ENCODE results near the gene ANTXR2. TPM values are rescaled to one million over a fixed set of nuclear protein-coding genes. Genes with fewer than 3 reads are reported as not detected.
"Not testable (repeated sequence)": the region's sequence is repeated elsewhere in the genome, so short reads cannot be mapped to it uniquely, and the experiment has no call there.

ANTXR2 gene
- total RNA-seq (2014; rRNA removed; shearing (Covaris generic)): 2.3 and 4.4 TPM in 2 replicates
- polyA plus RNA-seq (2015; cell fraction: cytosol; rRNA removed): 3.9 and 4.8 TPM in 2 replicates
- polyA plus RNA-seq (2015; cell fraction: nucleus; rRNA removed): 2.2 and 4.0 TPM in 2 replicates

DNA sequence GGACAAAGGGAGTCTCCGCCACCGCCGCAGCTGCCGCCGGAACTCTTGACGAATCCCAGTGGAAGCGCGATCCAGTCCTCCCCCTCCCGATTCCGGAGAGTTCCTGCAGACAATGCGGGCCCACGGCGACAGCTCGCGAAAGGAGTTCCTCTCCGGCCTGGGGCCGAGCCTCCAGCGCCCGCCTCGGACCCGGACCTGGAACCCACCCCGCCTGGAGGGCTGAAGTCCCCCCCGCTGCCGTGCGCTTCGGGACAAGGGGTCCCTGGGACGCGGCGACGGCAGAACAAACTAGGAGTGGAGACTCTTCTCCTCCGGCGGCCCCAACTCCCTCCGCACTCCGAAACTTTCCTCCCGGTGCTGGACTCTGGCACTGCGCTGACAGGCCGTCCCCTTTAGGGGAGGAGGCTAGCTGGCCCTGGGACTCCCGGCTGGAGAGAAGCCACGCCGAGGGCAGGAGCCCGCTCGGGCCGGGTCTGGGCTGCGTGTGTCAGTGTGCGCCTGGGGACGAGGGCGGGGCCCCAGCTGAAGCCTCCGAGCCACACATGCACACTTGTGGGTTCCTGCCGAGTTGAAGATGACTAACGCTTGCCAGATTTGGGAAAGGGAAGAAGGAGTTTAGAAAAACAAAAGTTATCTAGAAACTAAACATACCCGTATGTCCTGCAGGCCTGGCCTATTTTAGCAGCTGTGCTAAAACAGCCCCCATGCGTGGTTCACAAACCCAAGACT, at the start of gene ANTXR2:
Gene ANTXR2, minus strand, starts transcription at position 486 of the 729 bp plus-strand sequence. CDS start 669 bp downstream, outside the sequence.
- in situ Hi-C loops (cut with HindIII; ENCODE audit: low pct_unique_long_range_greater_than_20kb, low sequenced_read_pairs): no loop called here
- peak; percentile 65 for DNase-seq (ENCODE audit: low read depth, low spot score)

DNA sequence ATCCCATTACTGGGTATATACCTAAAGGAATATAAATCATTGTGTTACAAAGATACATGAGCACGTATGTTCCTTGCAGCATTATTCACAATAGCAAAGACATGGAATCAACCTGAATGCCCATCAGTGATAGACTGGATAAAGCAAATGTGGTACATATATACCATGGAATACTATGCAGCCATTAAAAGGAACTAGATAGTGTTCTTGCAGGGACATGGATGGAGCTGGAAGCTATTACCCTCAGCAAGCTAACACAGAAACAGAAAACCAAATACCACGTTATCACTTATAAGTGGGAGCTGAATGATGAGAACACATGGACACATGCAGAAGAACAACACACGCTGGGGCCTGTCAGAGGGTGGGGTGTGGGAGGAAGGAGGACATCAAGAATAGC, 48.8 kb upstream of the ANTXR2 start:
- DNase-seq (ENCODE audit: low read depth, low spot score); in situ Hi-C loops (cut with HindIII; ENCODE audit: low pct_unique_long_range_greater_than_20kb, low sequenced_read_pairs): not testable (repeated sequence)

DNA sequence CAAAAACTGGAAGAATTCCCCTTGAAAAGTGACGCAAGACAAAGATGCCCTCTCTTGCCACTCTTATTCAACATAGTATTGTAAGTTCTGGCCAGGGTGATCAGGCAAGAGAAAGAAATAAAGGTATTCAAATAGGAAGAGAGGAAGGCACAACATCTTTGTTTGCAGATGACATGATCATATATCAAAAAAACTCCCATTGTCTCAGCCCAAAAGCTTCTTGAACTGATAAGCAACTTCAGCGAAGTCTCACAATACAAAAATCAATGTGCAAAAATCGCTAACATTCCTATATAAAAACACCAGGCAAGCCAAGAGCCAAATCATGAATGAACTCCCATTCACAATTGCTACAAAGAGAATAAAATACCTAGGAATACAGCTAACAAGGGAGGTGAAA, 46.6 kb upstream of the ANTXR2 start:
- in situ Hi-C loops (cut with HindIII; ENCODE audit: low pct_unique_long_range_greater_than_20kb, low sequenced_read_pairs): not testable (repeated sequence)

DNA sequence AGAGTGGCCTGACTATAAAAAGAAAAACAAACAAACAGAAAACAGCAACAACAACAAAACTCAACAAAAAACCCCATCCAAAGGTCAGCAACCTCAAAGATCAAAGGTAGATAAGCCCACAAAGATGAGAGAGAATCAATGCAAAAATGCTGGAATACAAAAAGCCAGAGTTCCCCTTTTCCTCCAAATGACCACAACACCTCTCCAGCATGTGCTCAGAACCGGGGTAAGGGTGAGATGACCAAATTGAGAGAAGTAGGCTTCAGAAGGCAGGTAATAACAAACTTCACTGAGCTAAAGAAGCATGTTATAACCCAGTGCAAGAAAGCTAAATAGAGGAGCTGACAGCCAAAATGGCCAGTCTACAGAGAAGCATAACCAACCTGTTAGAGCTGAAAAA, 43.5 kb upstream of the ANTXR2 start:
- in situ Hi-C loops (cut with HindIII; ENCODE audit: low pct_unique_long_range_greater_than_20kb, low sequenced_read_pairs): no loop called here
- DNase-seq (ENCODE audit: low read depth, low spot score): no peak

More for the DNA sequence above, 46.6 kb upstream of the ANTXR2 start:
- DNase-seq (ENCODE audit: low read depth, low spot score): not testable (repeated sequence)

DNA sequence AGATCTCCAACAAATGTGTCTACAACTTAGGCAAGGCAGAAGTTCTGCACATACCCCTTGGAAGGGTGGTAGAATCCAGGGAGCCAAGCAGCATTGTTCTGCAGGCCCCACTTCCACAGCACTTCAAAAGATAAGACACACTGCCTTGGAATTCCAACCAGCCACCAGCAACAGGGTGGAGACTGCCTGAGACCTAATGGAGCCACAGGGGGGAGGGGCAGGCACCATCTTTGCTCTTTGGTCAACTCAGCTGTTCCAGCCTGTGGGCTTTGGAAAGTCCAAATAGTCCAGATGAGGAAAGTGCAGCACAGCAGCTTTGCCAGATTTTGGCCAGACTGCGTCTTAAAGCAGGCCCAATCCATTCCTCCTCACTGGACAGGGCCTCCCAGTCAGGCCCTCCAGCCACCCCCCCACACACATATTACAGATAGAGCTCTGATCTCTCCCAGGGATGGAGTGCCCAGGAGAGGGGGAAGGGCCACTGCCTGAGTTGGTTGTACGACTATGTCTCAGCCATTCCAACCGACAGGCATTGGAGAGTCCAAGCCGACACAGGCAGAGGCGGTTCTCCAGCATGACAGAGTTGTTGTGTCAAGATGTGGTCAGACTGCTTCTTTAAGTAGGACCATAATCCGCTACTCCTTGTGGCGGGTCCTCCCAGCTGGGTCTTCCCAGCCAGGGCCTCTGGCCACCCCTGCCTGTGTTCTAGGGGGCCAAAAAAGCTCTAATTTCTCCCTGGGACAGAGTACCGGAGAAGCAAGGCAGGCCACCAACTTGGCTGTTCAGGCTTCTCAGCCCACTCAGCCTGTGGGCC, 42.5 kb upstream of the ANTXR2 start:
- in situ Hi-C loops (cut with HindIII; ENCODE audit: low pct_unique_long_range_greater_than_20kb, low sequenced_read_pairs): no loop called here
- no peak for DNase-seq (ENCODE audit: low read depth, low spot score)

DNA sequence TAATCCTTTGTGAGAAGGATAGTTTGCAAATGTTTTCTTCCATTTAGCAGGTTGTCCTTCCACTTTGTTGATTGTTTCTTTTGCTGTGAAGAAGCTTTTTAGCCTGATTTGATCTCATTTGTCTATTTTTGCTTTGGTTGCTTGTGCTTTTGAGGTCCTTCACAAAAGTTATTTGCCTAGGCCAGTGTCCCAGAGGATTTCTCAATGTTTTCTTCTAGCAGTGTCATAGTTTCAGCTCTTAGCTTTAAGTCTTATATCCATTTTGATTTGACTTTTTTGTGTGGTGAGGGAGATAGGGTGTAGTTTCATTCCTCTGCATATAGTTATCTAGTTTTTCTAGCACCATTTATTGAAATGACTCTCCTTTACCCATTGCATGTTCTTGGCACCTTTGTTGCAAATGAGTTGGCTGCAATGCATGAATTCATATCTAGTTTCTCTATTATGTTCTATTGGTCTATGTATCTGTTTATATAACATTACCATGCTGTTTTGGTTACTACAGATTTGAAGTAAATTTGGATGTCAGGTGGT, 41.8 kb upstream of the ANTXR2 start:
- DNase-seq (ENCODE audit: low read depth, low spot score): no peak
- in situ Hi-C loops (cut with HindIII; ENCODE audit: low pct_unique_long_range_greater_than_20kb, low sequenced_read_pairs): no loop called here

DNA sequence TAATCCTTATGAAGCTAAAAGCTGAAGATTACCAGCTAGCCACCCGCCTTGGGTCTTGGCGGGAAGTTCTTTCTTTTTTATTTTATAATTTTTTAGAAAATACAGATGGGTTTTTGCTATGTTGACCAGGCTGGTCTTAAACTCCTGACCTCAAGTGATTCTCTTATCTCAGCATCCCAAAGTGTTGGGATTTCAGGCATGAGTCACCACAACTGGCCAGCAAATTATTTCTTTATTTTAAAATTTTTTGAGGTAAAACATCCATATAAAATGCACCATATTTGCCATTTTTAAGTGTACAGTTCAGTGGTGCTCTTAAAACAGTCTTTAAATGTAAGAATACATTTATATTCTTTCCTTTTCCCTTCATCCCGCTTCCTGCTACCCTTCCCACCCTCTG, 40.6 kb upstream of the ANTXR2 start:
- in situ Hi-C loops (cut with HindIII; ENCODE audit: low pct_unique_long_range_greater_than_20kb, low sequenced_read_pairs): no loop called here
- DNase-seq (ENCODE audit: low read depth, low spot score): no peak

DNA sequence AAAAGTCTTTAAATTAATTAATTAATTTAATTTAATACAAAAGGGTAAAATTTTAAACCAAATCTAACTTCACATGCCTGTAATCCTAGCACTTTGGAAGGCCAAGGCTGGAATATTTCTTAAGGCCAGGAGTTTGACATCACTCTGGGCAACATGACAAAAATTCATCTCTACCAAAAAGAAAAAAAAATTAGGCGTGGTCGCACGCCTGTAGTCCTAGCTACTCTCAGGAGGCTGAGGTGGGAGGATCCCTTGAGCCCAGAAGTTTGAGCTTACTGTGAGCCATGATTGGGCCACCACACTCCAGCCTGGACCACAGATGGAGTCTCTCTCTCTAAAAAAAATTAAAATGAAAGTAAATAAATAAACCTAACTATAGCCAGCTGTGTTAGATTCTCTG, 39.2 kb upstream of the ANTXR2 start:
- in situ Hi-C loops (cut with HindIII; ENCODE audit: low pct_unique_long_range_greater_than_20kb, low sequenced_read_pairs): no loop called here
- no peak for DNase-seq (ENCODE audit: low read depth, low spot score)

DNA sequence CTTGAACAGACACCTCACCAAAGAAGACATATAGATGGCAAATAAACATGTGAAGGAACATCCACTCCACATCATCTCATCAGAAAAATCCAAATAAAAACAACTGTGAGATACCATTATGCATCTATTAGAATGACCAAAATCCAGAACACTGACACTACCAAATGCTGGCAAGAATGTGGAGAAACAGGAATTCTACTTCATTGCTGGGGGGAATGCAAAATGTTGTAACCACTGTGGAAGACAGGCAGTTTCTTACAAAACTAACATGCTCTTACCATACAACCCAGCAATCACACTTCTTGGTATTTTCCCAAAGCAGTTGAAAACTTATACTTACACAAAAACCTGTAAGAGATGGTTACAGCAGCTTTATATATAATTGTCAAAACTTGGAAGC, 38.2 kb upstream of the ANTXR2 start:
- no peak for DNase-seq (ENCODE audit: low read depth, low spot score)
- in situ Hi-C loops (cut with HindIII; ENCODE audit: low pct_unique_long_range_greater_than_20kb, low sequenced_read_pairs): no loop called here

DNA sequence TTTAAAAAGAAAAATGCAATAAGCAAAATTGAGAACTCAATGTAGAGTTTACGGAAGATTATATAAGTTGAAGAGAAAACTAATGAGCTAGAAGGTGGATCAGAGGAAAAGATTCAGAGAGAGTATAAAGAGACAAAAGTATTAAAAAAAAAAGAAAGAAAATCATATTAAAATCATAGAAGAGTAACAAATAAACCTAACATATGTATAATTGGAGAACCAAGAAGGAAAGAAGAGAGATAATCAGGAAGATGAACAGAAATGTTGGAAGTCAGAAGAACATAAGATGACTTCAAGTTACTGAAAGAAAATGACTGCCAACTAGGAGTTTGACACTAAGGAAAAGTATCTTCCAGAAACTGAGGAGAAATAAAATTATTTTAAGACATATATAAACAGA, 34.3 kb upstream of the ANTXR2 start:
- no peak for DNase-seq (ENCODE audit: low read depth, low spot score)
- in situ Hi-C loops (cut with HindIII; ENCODE audit: low pct_unique_long_range_greater_than_20kb, low sequenced_read_pairs): no loop called here

DNA sequence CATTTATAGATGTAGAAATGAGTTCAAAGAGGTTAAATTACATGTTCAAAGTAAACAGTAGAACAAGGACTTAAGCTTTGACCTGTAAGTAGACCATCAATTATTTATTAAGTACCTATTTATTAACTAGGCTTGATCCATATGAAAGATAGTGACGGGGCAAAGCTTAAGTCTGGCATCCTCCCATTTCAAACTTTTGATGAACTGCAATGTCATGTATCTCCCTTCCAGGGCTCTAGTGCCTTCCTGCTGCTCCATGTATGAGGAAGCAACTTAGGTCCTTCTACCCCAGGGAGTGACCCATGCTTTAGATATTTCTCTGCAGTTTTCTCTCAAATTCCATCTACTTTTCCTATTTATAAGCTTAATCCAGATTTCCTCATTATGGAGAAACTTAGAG, 31.9 kb upstream of the ANTXR2 start:
- no peak for DNase-seq (ENCODE audit: low read depth, low spot score)
- in situ Hi-C loops (cut with HindIII; ENCODE audit: low pct_unique_long_range_greater_than_20kb, low sequenced_read_pairs): no loop called here

DNA sequence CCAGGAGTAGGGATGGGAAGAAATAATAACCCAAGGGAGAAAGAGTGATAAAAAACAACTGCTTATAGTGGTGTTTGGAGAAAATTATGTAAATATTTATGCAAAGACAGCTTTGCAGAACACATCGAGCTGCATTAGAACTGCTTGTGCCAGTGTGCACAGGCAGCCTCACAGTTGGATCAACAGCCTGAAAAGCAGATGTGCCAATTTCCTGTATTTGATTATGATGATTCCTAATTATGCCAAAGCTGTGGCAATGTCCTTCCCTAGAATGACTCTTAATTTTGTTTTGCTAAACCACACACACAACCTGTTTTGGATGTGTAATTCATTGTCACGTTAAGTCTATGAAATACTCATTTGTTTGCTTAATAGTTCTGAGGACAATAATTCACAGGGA, 30.6 kb upstream of the ANTXR2 start:
- no peak for DNase-seq (ENCODE audit: low read depth, low spot score)
- in situ Hi-C loops (cut with HindIII; ENCODE audit: low pct_unique_long_range_greater_than_20kb, low sequenced_read_pairs): no loop called here

DNA sequence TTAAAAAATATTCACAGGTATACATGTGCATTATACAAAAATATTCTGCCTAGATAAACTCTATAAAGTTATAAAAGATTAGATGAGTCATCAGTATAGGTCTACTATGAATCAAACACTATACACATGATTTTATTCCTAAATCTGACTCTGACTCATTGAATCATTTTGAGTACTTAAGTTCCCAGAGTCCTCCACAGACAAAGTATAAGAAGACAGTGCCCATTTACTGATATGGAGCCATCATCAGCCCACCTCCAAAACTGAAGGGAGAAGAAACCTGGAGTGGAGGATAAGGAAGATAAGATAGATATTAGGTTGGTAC, 28.7 kb upstream of the ANTXR2 start:
- DNase-seq (ENCODE audit: low read depth, low spot score): no peak
- in situ Hi-C loops (cut with HindIII; ENCODE audit: low pct_unique_long_range_greater_than_20kb, low sequenced_read_pairs): no loop called here

DNA sequence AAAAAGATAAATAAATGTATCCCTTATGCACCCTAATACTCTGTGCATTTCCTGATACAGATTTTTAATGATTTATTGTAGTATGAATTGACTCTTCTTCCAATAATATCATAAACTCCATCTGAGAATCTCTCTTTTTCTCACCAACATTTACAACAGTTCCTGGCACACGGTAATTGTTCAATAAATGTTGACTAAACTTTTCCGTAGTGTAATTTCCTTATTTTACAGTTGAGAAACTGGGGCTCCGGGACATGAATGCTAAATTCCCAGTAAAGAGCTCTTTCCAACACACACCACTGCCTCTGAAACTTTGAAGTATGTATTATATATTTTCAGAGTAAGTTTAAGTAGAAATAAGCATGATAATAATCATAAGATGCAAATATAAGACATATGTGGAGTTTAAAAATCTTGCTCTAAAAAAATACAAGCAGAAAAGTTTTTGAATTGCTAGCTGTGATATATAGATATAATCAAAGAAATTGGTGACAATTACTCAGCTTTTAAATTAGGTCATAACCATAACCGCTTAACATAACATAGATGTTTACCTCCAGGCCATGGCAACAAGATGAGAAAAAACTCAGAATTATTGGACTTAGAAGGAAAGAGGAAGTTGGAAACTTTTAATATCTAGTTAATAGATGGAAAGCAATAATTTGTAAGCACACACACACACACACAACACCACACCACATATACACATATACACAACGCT, 28.2 kb upstream of the ANTXR2 start:
- in situ Hi-C loops (cut with HindIII; ENCODE audit: low pct_unique_long_range_greater_than_20kb, low sequenced_read_pairs): no loop called here
- no peak for DNase-seq (ENCODE audit: low read depth, low spot score)

DNA sequence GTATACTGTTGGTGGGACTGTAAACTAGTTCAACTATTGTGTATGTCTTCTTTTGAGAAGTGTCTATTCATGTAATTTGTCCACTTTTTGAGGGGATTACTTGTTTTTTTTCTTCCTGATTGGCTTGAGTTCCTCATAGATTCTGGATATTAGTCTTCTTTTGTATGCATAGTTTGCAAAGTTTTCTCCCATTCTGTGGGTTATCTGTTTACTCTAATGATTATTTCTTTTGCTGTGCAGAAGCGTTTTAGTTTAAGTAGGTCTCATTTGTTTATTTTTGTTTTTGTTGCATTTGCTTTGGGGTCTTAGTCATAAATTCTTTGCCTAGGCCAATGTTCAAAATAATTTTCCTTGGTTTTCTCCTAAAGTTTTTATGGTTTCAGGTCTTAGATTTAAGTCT, 26.6 kb upstream of the ANTXR2 start:
- in situ Hi-C loops (cut with HindIII; ENCODE audit: low pct_unique_long_range_greater_than_20kb, low sequenced_read_pairs): no loop called here
- no peak for DNase-seq (ENCODE audit: low read depth, low spot score)

DNA sequence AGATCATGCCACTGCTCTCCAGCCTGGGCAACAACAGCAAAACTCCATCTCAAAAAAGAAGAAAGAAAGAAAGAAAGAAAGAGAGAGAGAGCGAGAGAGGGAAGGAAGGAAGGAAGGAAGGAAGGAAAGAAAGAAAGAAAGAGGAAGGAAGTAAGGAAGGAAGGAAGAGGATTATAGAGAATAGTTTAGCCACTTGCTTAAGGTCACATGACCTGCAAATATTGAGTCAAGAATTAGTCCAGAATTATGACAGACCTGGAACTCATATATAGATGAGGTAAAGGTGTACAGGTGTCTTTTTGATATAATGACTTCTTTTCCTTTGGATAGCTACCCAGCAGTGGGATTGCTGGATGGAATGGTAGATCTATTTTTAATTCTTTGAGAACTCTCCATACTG, 25.6 kb upstream of the ANTXR2 start:
- DNase-seq (ENCODE audit: low read depth, low spot score): no peak
- in situ Hi-C loops (cut with HindIII; ENCODE audit: low pct_unique_long_range_greater_than_20kb, low sequenced_read_pairs): no loop called here

DNA sequence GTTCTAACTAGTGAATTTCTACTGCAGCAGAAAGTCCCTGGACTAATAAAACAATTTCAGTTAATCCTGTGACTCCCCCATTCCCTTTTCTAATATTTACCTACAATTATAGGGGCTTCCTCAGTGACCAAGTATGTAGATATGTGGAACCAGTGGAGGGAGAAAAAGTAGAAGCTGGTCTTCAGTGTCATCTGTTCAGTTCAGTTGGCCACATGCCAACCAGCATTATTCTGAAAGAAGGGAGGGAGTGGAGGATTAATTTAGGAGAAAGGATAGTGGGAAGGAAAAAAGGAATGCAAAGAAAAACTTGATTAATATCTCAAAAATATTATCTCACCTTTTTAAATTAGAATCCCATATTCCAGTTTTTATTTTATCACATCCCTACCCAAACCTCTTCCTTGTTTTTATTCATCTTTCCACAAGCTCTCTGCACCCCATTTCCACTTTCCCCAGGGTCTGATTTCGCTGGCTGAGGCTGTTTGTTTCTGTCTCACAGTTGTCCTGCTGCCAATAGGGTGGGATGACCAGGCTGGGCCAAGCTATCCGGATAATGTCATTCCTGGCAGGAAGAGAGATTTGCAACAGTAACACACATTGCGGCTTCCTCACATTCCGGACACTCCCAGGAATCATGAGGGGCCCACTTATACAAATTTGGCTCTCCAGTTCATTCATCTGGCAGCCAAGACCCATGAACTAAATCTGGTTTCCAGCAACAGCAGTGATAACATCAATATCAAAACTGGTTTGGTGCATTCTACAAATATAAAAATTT, 24.6 kb upstream of the ANTXR2 start:
- in situ Hi-C loops (cut with HindIII; ENCODE audit: low pct_unique_long_range_greater_than_20kb, low sequenced_read_pairs): no loop called here
- DNase-seq (ENCODE audit: low read depth, low spot score): no peak
